GM18517 (cell line): ENCODE results near the gene DNAJC5G.
"Not testable (repeated sequence)": the region's sequence is repeated elsewhere in the genome, so short reads cannot be mapped to it uniquely, and the experiment has no call there.

ENCODE experiments used
- ATAC-seq: cut with Tn5 transposase; IDR thresholded peaks from one replicate; pipeline ENCODE4 v1.9.1; 2021; ENCODE audit warnings: mild to moderate bottlenecking, moderate library complexity; ENCODE audit not compliant: unreplicated experiment

DNAJC5G gene

DNA sequence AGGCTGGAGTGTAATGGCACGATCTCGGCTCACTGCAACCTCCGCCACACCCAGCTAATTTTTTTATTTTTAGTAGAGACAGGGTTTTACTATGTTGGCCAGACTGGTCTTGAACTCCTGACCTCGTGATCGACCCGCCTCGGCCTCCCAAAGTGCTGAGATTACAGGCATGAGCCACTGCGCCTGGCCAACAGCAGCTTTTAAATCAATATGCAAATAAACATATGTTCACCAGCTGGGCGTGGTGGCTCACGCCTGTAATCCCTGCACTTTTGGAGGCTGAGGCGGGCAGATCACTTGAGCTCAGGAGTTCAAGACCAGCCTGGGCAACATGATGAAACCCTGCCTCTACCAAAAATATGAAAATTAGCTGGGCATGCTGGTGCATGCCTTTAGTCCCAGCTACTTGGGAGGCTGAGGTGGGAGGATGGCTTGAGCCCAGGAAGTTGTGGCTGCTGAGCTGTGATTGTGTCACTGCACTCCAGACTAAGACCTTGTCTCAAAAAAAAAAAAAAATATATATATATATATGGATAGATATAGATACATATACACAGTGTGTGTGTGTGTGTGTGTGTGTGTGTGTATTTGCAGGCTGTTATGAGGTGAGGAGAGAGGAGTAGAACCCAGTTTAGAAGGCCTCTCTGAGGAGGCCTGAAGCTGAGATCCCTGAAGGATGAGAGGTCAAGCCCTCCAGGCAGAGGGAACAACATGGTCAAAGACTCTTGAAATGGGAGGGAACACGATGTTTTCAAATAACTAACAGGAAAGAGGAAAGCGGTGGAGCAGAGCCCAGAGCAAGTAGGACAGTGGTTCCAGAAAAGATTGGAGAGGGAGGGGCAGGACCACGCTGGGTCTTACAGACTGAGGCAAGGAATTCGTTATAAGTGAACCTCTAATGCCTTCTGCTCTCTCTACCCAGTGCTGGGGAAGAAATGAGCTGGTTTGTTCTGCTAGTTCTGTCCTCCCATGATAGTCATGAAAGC is 2.4 kb upstream of the DNAJC5G start:
- not testable (repeated sequence) for ATAC-seq

DNA sequence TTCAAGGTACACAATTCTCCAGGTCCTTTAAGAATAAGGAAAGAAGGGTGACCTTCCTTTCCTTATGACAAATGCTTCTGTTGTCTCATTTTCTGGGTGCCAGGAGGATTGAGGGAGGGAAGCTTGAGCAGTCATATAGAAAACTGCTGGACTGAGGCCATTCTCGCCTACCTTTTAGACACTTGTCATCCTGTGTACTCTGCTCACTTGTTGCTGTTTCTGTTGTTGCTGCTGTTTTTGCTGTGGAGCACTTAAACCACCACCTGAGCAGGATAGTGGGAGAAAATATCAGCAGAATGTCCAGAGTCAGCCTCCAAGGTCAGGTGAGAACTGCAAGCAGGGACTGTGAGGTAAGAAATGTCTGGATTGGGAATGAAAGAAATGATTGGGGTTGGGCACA is 2.8 kb downstream of the DNAJC5G start:
- no peak for ATAC-seq

GRCh38 chr2:27280826-27281225 is 5.6 kb downstream of the DNAJC5G start:
- no peak for ATAC-seq

DNA sequence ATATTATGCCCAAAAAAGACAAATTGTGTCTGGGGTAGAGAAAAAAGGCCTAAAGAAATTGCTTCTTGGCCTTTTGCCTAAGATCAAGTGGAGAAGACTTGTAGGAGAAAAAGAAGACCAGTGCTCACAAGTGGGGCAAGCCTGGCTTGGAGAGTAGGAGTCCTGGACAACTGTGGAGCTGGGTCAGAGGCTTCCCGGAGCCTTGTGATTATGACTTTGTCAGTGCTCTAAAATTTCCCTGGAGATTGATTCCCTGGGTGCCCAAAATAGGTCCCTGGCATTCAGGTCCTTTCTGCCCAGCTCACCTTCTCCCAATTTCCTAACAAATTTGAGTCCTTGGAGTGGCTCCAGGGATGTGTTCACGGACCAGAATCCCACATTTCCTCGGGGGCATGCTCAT is 6.2 kb downstream of the DNAJC5G start:
- no peak for ATAC-seq

DNA sequence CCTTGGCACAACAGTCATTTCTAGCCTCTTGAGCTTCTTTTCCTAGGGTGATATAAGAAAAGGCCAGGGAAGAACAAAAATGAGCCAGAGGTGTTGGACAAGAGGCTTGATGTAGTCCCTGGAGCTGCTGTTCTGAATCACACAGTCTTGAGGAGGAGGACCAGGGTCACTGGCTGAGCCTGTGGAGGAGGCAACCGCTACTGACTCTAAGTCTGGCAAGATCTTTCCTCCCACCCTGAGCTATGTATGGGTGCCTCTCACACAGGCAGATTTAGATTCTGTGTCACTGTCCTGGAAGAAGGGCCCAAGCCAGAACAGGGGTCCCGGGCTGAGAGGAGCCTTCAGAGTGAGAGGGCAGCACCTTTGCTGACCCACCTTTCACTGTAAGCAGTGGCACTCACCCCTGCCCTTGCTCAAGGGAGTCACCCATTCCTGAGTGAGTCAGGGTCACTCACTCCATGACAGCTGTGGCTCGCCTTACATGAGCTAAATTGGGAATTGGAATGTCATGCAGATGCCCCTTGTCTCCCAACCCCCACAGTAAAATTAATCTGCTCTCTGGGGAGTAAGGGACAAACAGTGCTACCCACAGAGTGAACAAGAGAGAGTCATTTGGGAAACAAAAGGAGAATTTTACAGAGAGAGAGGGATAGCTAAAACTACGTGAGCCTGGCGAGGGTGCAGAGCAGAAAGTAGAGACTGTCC is 6.8 kb downstream of the DNAJC5G start, which contains the start of gene TRIM54:
TRIM54 (plus strand) TSS at position 575 of the 705 bp plus-strand sequence. CDS start 303 bp downstream, outside the sequence.
- no peak for ATAC-seq

DNA sequence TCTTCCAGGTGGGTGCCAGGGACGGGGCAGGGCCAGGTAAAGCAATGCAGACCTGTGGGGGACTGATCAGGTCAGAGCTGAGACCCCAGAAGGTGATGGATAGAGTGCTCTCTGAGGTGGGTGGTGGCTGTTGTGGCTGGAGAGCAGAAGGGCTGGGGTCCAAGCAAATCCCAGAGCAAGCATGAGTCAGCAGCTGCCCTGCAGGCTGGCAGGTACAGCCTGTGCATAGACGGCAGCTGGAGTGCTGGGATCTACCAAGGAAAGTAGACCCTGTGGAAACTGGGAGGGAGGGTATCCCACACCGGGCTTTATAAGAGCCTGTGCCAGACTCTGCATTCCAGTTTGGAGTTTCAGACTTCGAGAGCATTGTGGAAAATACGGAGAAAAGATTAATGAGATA is 7.7 kb downstream of the DNAJC5G start:
- no peak for ATAC-seq

DNA sequence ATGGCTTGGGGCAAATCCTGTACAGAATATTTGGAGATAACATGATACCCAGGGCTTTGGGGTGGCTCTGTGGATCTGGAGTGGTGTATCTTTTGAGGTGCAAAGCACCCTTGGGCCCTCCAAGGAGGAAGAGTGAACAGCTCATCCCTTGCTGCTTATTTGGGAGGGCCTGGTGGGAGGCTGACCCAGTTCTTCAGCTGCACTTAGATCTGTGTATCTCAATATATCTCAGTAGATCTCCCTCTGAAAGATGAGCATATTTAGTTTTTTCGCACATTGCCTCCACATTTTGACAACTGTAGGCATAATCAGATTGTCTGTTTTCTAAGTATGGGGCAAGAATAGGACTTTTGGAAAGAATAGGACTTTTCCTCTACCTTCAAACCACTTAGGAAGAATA is 9.8 kb downstream of the DNAJC5G start:
- no peak for ATAC-seq

GRCh38 chr2:27285481-27285880 is 10.2 kb downstream of the DNAJC5G start:
- ATAC-seq: no peak

DNA sequence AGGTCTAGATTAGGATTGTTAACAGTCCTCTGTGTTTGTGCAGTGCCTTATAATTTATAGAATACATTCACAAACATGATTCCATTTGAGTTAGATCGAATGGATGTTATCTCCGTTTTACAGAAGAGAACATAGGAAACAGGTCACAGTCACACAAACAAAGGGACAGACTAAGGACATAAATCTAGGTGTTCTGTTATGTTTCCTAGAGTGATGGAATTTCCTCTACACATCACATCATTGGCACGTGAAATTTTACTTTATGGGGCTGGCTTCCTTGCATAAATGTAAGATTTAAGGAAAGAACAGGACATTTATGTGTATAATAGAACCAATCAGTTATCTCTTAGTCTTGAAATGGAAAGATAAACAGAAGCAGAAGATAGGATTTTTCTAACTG is 13.4 kb downstream of the DNAJC5G start:
- ATAC-seq: no peak

- ATAC-seq: no peak
Observed at GRCh38 chr2:27290549-27290948, 15.3 kb downstream of the DNAJC5G start.

DNA sequence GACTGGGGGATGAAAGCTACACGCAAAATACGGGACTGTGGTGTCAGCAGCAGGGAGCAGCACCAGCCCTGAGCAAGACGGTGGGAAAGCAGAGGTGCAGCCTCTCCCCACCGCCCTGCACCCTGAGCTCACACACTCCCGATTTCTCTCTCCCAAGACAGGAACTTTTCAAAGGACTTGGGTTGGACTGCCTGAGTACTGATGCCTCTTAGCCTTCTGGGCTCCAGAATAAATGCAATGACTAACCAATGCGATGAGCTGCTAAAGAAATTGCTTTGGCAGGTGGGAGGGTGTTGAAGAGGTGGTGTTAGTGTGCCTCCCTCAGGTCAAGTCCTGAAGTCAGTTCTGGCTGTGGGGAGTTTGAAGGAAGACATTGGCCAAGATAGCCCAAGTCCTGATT is 16.6 kb downstream of the DNAJC5G start:
- ATAC-seq: no peak

GRCh38 chr2:27294928-27295327 is 19.7 kb downstream of the DNAJC5G start:
- ATAC-seq: no peak

GRCh38 chr2:27296481-27296880 is 21.2 kb downstream of the DNAJC5G start:
- ATAC-seq: no peak

DNA sequence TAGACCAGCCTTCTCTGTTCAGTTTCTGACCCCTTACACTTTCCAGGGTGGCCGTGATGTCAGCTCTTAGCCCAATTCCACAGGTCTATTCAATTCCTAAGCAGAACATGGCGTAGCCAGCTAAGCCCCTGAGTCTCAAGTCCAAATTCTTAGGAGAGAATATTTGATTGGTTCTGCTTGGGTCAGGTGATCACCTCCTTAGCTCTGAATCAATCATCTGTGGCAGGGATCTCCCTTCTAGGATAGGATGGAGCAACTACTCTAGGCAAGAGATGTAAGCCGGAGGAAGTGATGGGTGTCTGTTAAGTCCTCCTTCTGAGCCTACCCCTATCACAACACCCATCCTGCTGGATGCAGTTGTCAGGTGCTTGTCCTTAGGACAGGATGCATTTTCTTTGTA is 22.0 kb downstream of the DNAJC5G start:
- no peak for ATAC-seq

DNA sequence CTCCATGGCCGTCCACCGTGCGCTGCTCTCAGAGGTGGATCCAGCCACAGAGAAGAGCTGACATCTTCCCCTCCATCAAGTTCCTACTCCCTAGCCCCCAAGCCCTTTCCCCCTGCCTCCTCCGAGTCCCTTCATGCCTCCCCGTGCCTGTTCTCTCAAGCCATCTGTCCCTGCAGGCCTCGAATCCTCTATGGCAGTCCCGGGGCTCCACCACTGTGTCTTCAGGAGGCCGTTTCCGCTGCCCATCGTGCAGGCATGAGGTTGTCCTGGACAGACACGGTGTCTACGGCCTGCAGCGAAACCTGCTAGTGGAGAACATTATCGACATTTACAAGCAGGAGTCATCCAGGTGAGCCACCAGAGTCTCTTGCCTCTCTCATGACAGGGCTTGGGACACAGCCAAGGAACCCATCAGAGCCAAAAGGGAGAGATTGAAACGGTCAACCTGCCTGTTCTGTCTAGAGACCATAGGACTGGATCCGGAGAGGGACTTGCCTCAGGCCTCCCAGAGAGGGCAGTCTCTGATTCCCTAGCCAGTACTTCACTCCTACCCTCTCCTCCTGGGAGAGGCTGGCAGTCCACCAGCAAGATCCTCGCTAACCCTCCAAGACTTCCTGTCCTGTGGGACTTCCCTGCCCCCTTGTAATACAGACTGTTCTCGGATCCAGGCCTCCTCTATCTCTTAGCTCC is 23.3 kb downstream of the DNAJC5G start:
- no peak for ATAC-seq

- ATAC-seq: not testable (repeated sequence)
Observed at GRCh38 chr2:27300606-27301005, 25.4 kb downstream of the DNAJC5G start.

DNA sequence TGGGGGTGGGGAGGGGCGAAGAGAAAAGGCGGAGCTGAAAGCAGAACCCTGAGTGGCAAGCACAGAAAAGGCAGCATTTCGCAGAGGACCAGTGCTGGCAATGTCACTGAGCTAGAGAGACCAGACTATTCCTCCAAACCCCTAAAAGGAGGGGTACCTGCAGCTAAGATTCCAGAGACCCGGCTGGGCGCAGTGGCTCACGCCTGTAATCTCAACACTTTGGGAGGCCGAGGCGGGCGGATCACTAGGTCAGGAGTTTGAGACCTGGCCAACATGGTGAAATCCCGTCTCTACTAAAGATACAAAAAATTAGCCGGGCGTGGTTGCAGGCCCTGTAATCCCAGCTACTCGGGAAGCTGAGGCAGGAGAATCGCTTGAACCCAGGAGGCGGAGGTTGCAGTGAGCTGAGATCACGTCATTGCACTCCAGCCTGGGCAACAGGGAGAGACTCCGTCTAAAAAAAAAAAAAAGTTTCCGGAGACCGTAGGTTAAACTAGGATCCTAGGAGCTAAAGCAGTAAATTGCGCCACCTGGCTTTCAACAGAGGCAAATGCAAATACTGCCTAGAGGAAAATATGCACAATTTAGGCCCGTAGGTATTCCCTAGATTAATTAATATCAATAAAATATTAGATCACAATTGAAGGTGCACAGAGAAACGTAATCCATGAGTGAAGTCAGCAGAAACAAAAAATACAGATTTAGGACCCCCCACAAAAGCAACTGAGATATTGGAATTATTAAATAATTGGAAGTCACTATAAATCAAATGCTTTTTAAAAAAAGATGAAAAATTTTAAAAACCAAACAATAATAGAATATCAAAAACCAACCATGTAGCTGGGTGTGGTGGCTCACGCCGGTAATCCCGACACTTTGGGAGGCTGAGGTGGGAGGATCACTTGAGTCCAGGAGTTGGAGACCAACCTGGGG is 28.1 kb downstream of the DNAJC5G start:
- peak; percentile 51 for ATAC-seq

DNA sequence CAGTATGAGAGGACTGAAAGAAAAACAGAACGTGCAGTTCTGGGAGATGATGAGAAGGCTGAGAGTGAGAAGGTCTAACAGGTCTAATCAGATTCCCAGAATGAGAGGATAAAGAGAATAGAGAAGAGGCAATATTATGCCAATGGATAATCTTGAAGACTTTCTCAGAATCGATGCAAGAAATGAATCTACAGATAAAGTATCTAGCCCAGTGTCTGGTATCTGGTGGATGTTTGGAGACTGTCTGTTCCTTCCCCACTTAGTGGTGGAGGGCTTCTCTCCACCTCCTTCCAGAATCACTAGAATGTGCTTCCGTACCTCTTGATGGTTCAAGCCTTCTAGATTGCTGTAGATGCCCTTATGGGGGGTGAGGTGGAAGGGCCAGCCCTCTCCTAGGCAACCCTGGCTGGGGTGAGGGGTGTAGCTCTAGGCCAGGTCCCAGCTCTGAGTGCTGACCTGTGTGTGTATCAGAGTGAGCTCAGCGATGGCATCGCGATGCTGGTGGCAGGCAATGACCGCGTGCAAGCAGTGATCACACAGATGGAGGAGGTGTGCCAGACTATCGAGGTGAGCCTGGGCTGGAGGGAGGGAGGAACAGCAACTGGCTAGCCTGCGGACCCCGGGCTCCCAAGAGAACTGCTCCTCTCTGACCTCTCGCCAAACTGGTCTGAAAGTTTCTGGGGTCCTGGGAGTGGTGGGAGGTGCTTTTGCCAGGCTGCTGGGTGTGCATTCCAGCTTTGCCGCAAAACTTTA is 29.4 kb downstream of the DNAJC5G start:
- no peak for ATAC-seq

DNA sequence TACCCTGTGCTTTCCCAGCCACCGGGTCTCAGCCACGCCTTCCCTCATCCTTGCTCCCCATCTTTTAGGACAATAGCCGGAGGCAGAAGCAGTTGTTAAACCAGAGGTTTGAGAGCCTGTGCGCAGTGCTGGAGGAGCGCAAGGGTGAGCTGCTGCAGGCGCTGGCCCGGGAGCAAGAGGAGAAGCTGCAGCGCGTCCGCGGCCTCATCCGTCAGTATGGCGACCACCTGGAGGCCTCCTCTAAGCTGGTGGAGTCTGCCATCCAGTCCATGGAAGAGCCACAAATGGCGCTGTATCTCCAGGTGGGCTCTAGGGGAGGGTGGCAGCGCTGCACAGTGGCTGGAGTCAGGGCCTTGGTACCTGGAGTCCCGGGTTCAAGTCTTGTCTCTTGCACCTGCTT is 30.3 kb downstream of the DNAJC5G start:
- no peak for ATAC-seq

- no peak for ATAC-seq
Observed at GRCh38 chr2:27306136-27306535, 30.9 kb downstream of the DNAJC5G start.
